Ammon's horn (tissue), 1 donor: ENCODE measurements around the gene SYT5.
"Not testable (repeated sequence)": the region's sequence is repeated elsewhere in the genome, so short reads cannot be mapped to it uniquely, and the experiment has no call there.

Experiments used
- DNase-seq: peaks from one replicate; pipeline ENCODE4 v3.0.0-alpha.2; 2016; ENCODE audit warnings: low spot score

The SYT5 gene

GRCh38 chr19:55179606-55180484, at the start of gene SYT5:
SYT5 (minus strand) TSS chr19:55180289; CDS start chr19:55179041, 1,248 bp downstream.
- no peak for DNase-seq

- no peak for DNase-seq
These were observed 49.7 kb upstream of the SYT5 start for GRCh38 chr19:55229789-55230182.

- no peak for DNase-seq
These were observed 49.2 kb upstream of the SYT5 start for GRCh38 chr19:55229145-55229788.

- DNase-seq = no peak
These were observed 48.4 kb upstream of the SYT5 start, which contains the start of gene TMEM86B for GRCh38 chr19:55228403-55229031. TMEM86B (minus strand) TSS chr19:55228763; CDS start chr19:55228741, 22 bp downstream.

GRCh38 chr19:55228015-55228391, 47.9 kb upstream of the SYT5 start:
- DNase-seq = no peak

GRCh38 chr19:55227241-55228014, 47.3 kb upstream of the SYT5 start:
- no peak for DNase-seq

- no peak for DNase-seq
These were observed 46.7 kb upstream of the SYT5 start for GRCh38 chr19:55226788-55227187.

- no peak for DNase-seq
These were observed 46.2 kb upstream of the SYT5 start for GRCh38 chr19:55226273-55226672.

- no peak for DNase-seq
These were observed 45.4 kb upstream of the SYT5 start for GRCh38 chr19:55225415-55225958.

GRCh38 chr19:55224679-55225414, 44.8 kb upstream of the SYT5 start:
- DNase-seq = not testable (repeated sequence)

- DNase-seq = no peak
These were observed 44.1 kb upstream of the SYT5 start for GRCh38 chr19:55224038-55224665.

GRCh38 chr19:55223291-55224037, 43.4 kb upstream of the SYT5 start:
- no peak for DNase-seq

GRCh38 chr19:55220525-55220924, 40.4 kb upstream of the SYT5 start:
- DNase-seq = no peak

- peak; percentile 90 for DNase-seq
These were observed 36.5 kb upstream of the SYT5 start for GRCh38 chr19:55216461-55217198.

- no peak for DNase-seq
These were observed 33.5 kb upstream of the SYT5 start for GRCh38 chr19:55213547-55213946.

- DNase-seq = no peak
These were observed 32.4 kb upstream of the SYT5 start for GRCh38 chr19:55212447-55212846.

GRCh38 chr19:55209693-55210472, 29.8 kb upstream of the SYT5 start:
- DNase-seq = no peak
